GM19043 (cell line): ENCODE measurements around the gene TMEM54.

Experiments
- ATAC-seq: cut with Tn5 transposase; IDR thresholded peaks from one replicate; pipeline ENCODE4 v1.9.1; 2021; ENCODE audit warnings: low read depth; ENCODE audit not compliant: unreplicated experiment

Gene TMEM54, protein sequence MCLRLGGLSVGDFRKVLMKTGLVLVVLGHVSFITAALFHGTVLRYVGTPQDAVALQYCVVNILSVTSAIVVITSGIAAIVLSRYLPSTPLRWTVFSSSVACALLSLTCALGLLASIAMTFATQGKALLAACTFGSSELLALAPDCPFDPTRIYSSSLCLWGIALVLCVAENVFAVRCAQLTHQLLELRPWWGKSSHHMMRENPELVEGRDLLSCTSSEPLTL

DNA sequence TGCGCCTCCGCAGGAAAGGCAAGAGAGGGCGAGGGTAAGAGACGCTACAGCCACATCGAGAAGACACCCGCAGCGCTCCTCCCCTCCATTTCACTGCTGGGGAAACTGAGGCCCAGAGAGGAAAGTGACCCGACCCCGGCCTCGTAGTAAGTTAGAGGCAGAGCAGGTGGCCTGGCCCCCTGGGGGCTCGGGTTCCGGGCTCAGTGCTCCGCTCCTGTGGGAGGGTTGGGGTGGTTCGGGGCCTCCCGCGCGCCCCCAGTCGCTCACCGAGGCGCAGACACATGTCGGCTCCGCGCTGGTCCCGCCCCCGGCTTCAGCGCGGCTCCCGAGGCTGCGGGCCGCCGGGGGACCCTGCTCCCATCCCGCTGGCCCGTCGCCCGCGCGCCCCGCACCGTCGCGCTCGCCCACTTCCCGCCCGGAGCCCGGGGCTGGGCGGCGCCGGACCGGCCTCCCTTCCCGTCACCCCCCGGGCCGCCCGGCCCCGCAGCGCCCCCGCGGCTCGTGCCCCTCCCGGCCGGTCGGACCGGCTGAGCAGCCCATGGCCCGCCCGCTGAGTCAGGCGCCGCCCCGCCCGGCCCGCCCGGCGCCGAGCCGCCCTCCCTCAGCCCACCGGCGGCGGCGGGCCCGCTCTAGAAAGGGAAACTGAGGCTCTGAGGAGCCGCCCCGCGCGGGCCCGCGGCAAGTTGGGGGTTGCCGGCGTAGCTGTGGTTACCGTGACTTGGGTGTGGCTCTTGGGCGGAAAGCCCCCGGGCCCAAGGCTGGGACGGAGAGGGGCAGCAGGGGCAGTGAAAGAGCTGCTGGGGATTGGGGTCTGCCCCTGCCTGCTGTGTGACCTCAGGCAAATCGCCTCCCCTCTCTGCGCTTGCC is at the start of gene TMEM54:
Gene TMEM54, minus strand, starts transcription at position 434 of the 867 bp plus-strand sequence. Its CDS starts 151 bp downstream, at position 283.
- ATAC-seq = no peak

DNA sequence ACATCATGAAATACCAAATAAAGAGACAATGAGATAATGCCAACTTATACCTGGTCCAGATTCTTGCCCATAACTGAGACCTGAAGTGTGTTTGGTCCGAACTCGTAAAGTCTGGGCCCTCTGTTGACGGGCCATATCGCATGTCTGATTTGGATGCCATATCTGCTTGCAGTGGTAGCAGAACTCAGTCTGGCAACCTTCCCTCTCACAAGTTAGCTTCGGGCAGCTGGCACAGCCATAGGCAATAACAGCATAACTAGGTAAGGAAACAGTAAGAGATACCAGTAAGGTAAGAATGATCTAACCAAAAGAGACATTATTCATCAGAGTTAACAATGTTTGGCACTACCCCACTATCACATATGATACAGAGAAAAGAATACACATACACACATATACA is 48.3 kb upstream of the TMEM54 start:
- ATAC-seq = no peak

DNA sequence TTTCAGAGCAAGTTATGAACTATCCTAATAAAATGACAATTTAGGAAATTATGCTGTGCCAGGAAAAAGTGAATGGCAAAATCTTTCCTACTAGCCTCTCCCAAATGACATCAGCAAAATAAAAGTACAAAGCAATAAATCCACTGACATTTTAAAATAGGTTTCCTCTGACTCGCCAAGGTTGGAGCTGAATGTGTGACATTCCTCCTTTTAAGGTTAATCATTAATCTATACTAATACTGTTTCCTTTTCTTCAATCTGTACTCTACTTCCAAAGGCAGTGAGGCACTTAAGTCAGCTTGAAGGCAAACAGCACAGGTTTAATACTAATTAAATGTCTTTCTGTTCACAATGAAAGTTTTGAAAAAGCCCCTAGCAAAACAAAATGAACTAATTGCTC is 47.7 kb upstream of the TMEM54 start:
- no peak for ATAC-seq

GRCh38 chr1:32948390-32948722 is 47.2 kb upstream of the TMEM54 start:
- no peak for ATAC-seq

DNA sequence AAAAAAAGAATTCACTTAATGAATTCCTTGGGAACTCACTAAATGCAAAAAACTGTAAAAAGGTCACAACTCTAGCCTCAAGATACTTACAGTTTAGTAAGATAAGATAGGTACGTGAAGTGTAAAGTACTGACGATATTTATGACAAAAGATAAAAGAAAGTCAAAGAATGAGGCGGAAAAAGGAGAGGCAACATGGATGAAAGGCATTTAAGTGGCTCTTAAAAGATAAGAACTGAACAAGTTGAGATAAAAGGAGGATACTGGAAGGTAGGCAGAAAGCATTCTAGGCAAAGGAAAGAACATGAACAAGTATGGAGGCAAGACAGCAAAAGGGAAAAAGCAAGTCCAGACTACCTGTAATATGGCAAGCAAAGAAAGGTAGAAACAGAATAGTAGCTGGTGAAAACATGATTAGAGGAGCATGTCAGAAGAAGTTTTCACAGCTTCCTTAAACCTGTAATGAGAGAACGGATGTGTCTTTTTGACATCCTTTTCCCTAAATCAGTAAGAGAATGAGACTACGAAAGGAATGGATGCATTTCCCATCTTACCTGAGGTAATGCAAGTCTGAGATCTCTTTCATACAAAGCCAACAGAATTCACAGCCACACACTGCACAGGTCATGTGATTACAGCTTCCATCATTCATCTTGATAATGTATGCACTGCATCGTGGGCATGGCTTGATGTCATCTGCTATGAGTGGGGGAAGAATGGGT is 46.6 kb upstream of the TMEM54 start:
- ATAC-seq = no peak

DNA sequence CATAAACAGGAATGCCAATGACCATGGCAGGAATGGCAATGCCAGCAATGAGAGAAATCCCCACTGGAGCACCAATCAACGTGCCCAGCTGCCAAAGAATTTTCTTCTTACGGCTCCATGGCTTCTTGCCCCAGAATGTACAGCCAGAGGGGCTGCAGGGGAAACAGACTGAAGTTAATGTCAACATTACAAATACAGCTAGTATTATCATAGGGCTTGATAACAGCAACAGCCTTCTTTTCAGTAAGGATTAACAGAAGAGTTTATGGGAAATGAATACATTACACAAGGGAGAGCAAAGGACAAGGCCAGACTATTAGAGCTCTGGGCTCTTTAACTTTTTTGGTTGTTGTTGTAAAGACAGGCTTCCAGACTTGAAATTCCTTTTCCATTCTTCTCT is 45.2 kb upstream of the TMEM54 start:
- ATAC-seq = no peak

DNA sequence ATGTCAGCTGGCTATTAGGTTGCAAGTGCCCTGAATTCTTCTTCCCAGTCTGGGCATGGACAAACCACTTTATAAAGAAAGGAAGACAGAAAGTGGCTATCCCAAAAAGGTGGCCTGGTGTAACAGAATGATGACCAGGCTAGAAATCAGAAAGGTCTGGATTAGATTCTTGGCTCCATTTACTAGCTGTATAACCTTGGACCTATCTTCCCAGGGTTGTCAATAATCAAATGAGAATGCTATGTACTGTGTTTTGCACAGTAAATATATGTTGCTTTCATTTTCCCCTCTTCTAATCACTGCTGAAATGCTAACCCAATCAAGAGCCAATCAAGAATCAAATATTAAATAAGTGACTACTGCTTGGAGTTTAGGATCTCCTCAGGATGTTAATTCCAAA is 43.0 kb upstream of the TMEM54 start:
- ATAC-seq = no peak

- ATAC-seq = no peak
Measured at GRCh38 chr1:32939655-32940371, 38.6 kb upstream of the TMEM54 start.

- ATAC-seq = no peak
Measured at GRCh38 chr1:32937061-32937460, 35.9 kb upstream of the TMEM54 start.

DNA sequence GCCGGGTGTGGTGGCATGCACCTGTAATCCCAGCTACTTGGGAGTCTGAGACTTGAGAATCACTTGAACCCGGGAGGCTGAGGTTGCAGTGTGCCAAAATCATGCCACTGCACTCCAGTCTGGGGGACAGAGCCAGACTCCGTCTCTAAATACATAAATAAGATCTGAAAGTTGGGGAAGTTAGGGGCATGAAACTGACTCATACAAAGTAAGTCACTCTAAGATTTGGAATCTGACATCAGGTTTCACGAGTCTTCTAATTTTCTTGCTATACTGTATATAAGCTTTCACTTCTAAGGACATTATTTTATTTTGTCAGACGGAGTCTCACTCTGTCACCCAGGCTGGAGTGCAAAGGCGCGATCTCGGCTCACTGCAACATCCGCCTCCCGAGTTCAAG is 33.3 kb upstream of the TMEM54 start:
- no peak for ATAC-seq

DNA sequence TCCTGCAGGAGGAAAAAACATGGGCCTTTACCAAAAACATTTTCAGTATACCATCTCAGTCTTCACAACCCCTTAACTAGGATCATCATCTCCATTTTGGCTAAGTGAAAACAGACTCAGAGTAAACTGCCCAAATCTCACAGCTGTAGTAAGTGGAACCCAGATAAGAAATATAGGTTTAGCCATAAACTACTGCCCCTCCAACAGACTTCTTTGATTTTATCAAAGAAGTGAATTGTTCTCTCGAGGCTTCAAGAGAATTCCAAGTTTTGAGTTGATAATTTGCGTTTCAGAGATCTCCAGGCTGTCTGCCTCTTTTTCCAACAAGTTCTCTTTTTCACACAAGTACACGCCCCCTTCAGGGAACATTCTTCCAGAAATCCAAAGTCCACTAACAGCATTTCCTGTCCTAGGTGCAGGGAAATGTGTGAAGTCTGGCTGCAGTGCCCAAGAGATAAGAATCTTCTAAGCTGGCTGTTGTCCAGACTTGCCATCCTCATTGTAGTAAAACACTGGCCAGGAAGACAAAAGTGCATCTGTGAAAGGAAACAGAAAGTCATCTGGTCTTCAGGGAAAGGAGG is 32.6 kb upstream of the TMEM54 start:
- no peak for ATAC-seq

DNA sequence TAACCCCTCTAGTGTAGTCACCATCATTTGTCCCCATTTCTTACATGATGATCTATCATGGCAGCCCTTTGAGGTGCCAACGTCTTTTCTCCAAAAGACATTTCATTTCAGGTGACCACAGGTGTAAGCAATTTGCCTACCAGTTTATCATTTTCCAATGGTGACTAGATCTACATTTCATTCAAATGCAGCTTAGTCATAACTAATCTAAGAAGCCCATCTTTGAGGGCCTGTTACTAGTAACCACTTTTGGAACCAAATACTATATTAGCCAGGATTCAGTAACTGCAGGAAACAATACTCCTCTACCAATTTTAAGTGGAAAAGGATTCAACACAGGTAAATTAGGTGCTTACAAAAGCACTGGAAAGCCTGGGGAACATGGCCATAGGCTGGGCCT is 30.6 kb upstream of the TMEM54 start:
- no peak for ATAC-seq

GRCh38 chr1:32929366-32929765 is 28.2 kb upstream of the TMEM54 start:
- no peak for ATAC-seq

DNA sequence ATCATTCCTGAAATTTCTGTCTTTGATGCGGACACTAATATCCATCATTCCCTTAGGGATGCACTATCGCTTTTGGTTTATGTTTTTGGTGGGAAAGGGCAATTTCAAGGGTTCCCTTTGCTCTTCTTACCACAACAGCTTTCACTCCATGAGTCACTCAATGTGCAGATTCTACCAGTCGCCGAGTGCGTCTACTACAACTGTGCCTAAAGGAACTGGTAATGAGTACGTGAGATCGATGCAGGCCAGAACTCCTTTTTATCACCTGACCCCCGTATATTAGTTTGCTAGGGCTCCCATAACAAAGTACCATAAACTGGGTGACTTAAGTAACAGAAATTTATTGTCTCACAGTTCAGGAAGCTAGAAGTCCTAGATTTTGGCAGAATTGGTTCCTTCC is 27.5 kb upstream of the TMEM54 start:
- no peak for ATAC-seq

GRCh38 chr1:32928285-32928684 is 27.1 kb upstream of the TMEM54 start:
- ATAC-seq = no peak

DNA sequence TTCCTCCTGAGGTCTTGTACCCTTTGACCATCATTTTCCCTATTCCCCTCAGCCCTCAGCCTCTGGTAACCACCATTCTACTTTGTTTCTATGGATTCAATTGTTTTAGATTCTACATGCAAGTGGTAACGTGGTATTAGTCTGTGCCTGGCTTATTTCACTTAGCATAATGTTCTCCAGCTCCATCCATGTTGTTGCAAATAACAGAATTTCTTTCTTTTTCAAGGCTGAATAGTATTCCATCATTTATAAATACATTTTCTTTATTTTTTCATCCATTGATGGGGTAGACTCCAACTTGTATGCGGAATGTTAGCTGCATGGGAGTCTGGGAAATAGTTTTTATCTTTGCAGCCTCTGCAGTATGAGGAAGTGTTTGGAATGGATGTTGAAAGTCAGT is 26.3 kb upstream of the TMEM54 start:
- ATAC-seq = no peak

- ATAC-seq = no peak
Measured at GRCh38 chr1:32926562-32926961, 25.4 kb upstream of the TMEM54 start.

DNA sequence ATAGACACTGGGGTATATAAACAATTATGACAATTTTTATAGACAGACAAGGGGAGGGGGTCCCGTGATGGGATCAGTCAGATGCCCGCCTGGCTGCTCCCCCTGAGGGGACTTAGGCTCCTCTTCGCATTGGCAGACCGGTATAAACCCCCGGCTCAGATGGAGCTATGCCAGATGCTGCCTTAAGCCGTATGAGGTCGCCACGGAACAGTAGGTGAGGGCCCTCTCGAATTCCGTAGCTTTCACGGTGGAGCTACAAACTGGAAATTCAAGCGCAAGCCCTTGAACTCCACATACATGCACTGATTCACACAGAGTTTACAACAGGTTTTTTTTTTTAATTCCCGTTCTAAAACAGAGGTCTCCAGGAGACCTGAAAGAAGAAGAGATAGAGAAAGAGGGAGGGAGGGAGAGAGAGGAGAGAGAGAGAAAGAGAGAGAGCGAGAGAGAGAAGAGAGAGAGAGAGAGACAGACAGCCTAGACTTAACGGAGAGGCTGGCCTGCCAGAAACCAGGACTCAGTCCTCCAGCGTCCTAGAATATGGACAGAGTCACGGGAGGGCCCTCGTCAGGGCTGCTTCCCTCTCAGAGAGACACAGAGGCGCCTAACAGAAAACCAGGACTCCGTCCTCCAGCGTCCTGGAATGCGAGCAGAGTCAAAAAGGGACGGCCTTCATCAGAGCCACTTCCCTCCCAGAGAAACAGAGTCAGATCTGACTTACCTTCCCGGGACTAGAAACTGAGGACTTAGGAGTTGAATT is 24.4 kb upstream of the TMEM54 start:
- ATAC-seq = no peak

- no peak for ATAC-seq
Measured at GRCh38 chr1:32924881-32925344, 23.7 kb upstream of the TMEM54 start.

DNA sequence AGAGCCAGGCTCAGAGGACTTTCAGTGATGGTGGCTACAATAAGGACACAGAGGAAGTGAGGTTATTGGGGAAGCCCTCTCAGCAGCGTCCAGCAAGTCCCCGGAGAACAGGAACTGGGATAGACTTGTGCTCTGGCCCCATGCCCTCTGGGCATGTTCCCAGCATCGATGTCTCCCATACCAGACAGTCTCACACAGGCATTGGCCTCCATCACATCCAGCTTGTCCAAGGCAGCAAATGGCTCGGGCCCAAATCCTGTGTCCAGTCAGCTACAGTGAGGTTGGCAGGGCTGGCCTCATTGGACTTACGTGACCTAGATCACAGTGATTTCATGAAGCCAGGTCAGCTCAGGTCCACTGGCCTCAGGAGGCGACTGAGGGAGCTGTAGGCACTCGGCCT is 19.6 kb upstream of the TMEM54 start:
- ATAC-seq = no peak
